Pancreas (tissue), 10 donors: ENCODE measurements around the gene C2orf68. TPM values are rescaled to one million over a fixed set of nuclear protein-coding genes. Genes with fewer than 3 reads are reported as not detected.
"Not testable (repeated sequence)": the region's sequence is repeated elsewhere in the genome, so short reads cannot be mapped to it uniquely, and the experiment has no call there.

Source experiments
- ATAC-seq, 4 donors: fragments of 200-7000 bp; cut with Tn5 transposase; one replicate each; pipeline versions ENCODE4 v1.8.0 to v1.9.1; 2020; ENCODE audit warnings: mild to moderate bottlenecking in 4 of 4, moderate library complexity in 4 of 4
- DNase-seq, 6 donors: peaks; one replicate each; pipeline ENCODE4 v3.0.0-alpha.2; 2020
- FAIRE-seq: peaks from 2 replicates; lab custom pipeline; 2012; peaks lifted over from hg19 to GRCh38; lab: Jason Lieb, UNC
- H3K27ac ChIP-seq, 4 donors: fragments of 200-600 bp; sonication (generic); 1 replicate in 3 of 4; 2 replicates in 1 of 4; pipeline versions ENCODE4 v1.5.0 to v1.8.0; 2020
- H3K27me3 ChIP-seq, 4 donors: fragments of 200-600 bp; one replicate each; pipeline ENCODE4 v1.8.0; 2021
- H3K36me3 ChIP-seq, 3 donors: fragments of 200-600 bp; sonication (generic) in 1 of 3; one replicate each; pipeline versions ENCODE4 v1.5.0 to v1.8.0; 2020 to 2021
- H3K4me1 ChIP-seq, 3 donors: fragments of 200-600 bp; one replicate each; pipeline ENCODE4 v1.8.0; 2021
- H3K4me3 ChIP-seq, 4 donors: fragments of 200-600 bp; sonication (generic) in 2 of 4; one replicate each; pipeline versions ENCODE4 v1.5.0 to v1.8.0; 2020 to 2021
- H3K9me3 ChIP-seq, 4 donors: fragments of 200-600 bp; one replicate each; pipeline ENCODE4 v1.8.0; 2021
- CTCF ChIP-seq, 4 donors: fragments of 200-600 bp; sonication (generic) in 3 of 4; IDR thresholded peaks; one replicate each; pipeline versions ENCODE4 v1.5.0 to v1.8.0; 2021; ENCODE audit warnings: antibody characterized with exemption in 4 of 4
- WGBS, 2 donors: extraction: QIAGEN DNeasy Blood & Tissue Kit; methylation state at CpG; one replicate each; pipeline ENCODE4 v1.1.7; 2013; 5-methylcytosine and 5-hydroxymethylcytosine counted together
- intact Hi-C, 3 donors: fragments of 100-400 bp; cut with DNase I; formaldehyde crosslinking; loops; one replicate each; pipeline versions ENCODE4 v1.11.1 to v1.14.2; 2022
- polyA plus RNA-seq, 2 donors: library from polyadenylated mRNA; stranded (reverse); fragments of 200-250 nt; gene quantifications; one replicate each; pipeline ENCODE4 v1.2.3, GENCODE V29; 2013
- total RNA-seq, 6 donors: library from RNA; stranded (reverse); fragmentation: NEBNext Ultra II Directional in 4 of 6; extraction: Animal tissue kit (Norgen Biotek cat#: 25700) in 4 of 6; gene quantifications; one replicate each; pipeline versions ENCODE4 v1.2.1 to v1.2.4, GENCODE V29; 2021 to 2023
- donor health status: healthy with polysubstance abuse.
- donor health status: DM: no; HTN: no; CAD: no; lungs with moderate emphysema.
- donor health status: DM: no; HTN: no; CAD: no.
- donor health status: control.
- donor health status: control.
- donor health status: Bipolar disorder and iron deficiency.
- donor health status: DM: yes; HTN: yes; CAD: no.
- donor health status: DM: no; HTN: no; CAD: no.
- donor health status: DM: no; HTN: no; CAD: no.
- donor health status: DM: yes; HTN: yes; CAD: no.

The C2orf68 gene, protein sequence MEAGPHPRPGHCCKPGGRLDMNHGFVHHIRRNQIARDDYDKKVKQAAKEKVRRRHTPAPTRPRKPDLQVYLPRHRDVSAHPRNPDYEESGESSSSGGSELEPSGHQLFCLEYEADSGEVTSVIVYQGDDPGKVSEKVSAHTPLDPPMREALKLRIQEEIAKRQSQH
- total RNA-seq: 10 to 100 TPM; 12.3 to 27.0 (median 14.0) TPM
- polyA plus RNA-seq: 10 to 100 TPM; 18.8 to 33.1 TPM

DNA sequence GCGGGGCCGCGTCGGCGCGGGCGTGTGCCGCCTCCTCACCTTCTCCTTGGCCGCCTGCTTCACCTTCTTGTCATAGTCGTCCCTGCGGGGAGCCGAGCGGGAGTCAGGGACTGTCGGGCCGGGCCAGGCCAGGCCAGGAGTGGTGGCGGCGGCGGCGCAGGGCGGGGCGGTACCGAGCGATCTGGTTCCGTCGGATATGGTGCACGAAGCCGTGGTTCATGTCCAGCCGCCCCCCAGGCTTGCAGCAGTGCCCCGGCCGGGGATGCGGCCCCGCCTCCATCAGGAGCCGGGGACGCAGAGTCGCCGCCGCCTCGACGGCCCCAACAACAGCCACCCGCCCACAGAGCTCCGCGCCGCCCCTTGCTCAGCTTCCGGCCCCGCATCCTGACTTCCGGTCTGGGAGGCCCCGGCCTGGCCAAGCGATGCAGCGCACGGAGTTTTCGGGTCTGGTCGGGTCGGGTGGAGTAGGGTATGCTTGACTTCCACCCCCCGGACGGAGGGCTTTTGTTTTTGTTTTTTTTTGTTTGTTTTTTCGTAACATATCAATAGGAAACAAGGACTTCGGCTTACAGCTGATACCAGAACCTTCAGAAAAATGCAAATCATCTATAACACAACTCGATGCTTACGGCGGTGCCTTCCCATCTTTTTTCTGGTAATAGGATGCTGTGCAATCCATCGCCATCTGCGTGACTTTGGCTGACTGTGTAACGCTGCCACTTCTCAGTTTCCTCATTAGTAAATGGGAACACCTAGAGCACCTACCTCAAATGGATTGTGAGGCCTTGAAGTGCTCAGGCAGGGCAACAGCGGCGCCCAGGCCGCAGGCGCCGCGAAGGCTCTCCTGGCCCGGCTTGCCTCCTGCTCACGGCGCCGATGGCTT, at the start of gene C2orf68:
Gene C2orf68 (minus strand): TSS at position 362 of the 883 bp plus-strand sequence. CDS start 82 bp downstream, at position 280.
- Histone ChIP-seq H3K4me3 (peak within 1 kb of the TSS; percentile 57 to 91 (median 72)), H3K27ac (peak within 1 kb of the TSS; percentile 51 to 78 (median 64)), H3K9me3 (no peaks in the 10 kb centered on the region), H3K27me3 (no peaks in the 10 kb centered on the region), H3K4me1 (peaks cover under 1 to 18% (median 3%) of the 10 kb centered on the region in 3 donors), H3K36me3 (no peaks in the 10 kb centered on the region)
- 7 to 16% methylated on average over 29 to 73 of the region's 73 CpGs for WGBS, 2 donors
- intact Hi-C loops: no loop called here
- TF ChIP-seq CTCF (IDR thresholded peaks at IDR 0.05): no peak
- no peak for FAIRE-seq
- peak; percentile 87 to 95 (median 90) for DNase-seq
- peak; percentile 85 to 91 (median 88) for ATAC-seq

- no peak for FAIRE-seq
- no peaks in the 10 kb centered on the region for H3K9me3 ChIP-seq
- peak in 1 of 6 donors; percentile 59 for DNase-seq
- H3K4me3 ChIP-seq: no peak overlapping the region
- ATAC-seq: no peak
- H3K27me3 ChIP-seq: no peaks in the 10 kb centered on the region
- TF ChIP-seq CTCF (IDR thresholded peaks at IDR 0.05): no peak
- no peaks in the 10 kb centered on the region for H3K4me1 ChIP-seq
- intact Hi-C loops: no loop called here
- H3K27ac ChIP-seq: no peak overlapping the region
- no peaks in the 10 kb centered on the region for H3K36me3 ChIP-seq
- WGBS, 2 donors: 88 to 90% methylated on average over 14 of the region's 14 CpGs
Observed at GRCh38 chr2:85661139-85661858, 49.4 kb upstream of the C2orf68 start.

- TF ChIP-seq CTCF (IDR thresholded peaks at IDR 0.05): no peak
- Histone ChIP-seq H3K27ac (no peak overlapping the region), H3K9me3 (no peaks in the 10 kb centered on the region), H3K36me3 (no peaks in the 10 kb centered on the region), H3K4me3 (no peak overlapping the region), H3K4me1 (no peaks in the 10 kb centered on the region), H3K27me3 (no peaks in the 10 kb centered on the region)
- WGBS, 2 donors: 81 to 82% methylated on average over 7 of the region's 7 CpGs
- ATAC-seq (no peak), FAIRE-seq (no peak), DNase-seq (no peak)
- intact Hi-C loops: no loop called here
Observed at GRCh38 chr2:85660725-85661124, 48.9 kb upstream of the C2orf68 start.

- H3K4me3 ChIP-seq, H3K36me3 ChIP-seq, H3K4me1 ChIP-seq, ATAC-seq, DNase-seq, FAIRE-seq, H3K27ac ChIP-seq, H3K9me3 ChIP-seq, H3K27me3 ChIP-seq, intact Hi-C loops: not testable (repeated sequence)
- WGBS, 2 donors: 97 to 98% methylated on average over 11 of the region's 11 CpGs
Observed at GRCh38 chr2:85660301-85660700, 48.4 kb upstream of the C2orf68 start.

DNA sequence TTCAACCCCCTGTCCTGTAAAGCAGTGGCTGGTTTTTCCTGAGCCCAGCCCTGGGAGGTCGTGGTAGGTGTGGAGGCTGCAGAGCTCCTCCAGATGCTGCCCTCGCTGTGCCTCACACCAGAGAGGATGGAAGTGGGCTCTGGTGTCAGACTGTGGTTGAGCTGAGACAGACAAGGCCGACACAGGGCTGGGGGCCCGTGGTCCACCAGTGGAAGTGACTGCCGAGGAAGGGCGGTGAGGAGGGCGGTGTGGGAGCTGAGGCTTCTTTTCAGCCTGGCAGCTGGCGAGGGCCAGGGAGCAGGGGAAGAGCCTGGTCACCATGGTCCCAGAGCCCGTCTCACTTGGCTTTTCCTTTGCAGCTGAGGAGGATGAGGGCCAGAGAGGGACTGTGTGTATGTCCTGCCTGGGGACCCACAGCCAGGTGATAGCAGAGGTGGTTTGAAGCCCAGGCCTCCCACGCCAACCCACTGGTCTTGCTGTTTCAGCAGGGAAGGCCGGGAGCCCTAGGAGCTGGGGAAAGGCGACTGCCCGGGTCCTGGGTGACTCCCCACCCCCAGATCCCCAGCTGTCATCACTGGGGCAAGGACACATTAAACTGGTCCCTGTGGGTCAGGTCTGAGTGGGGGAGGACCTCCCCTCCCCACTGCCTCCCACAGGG, 47.6 kb upstream of the C2orf68 start:
- DNase-seq (peak in 1 of 6 donors; percentile 64), ATAC-seq (no peak), FAIRE-seq (no peak)
- Histone ChIP-seq H3K9me3 (no peaks in the 10 kb centered on the region), H3K27ac (no peak overlapping the region), H3K27me3 (no peaks in the 10 kb centered on the region), H3K36me3 (no peaks in the 10 kb centered on the region), H3K4me1 (no peaks in the 10 kb centered on the region), H3K4me3 (no peak overlapping the region)
- no peak for TF ChIP-seq CTCF (IDR thresholded peaks at IDR 0.05)
- WGBS, 2 donors: 94 to 95% methylated on average over 11 to 13 of the region's 13 CpGs
- intact Hi-C loops: no loop called here

- H3K27ac ChIP-seq, H3K4me3 ChIP-seq, H3K4me1 ChIP-seq, ATAC-seq, H3K27me3 ChIP-seq, H3K36me3 ChIP-seq, H3K9me3 ChIP-seq, DNase-seq, FAIRE-seq, intact Hi-C loops: not testable (repeated sequence)
- 95 to 99% methylated on average over 4 of the region's 4 CpGs for WGBS, 2 donors
Observed at GRCh38 chr2:85657399-85657798, 45.5 kb upstream of the C2orf68 start.
